Endothelial cell of umbilical vein (primary cell): ENCODE results near the gene SUPV3L1.

Experiments used
- EZH2 ChIP-seq: IDR thresholded peaks from 2 replicates; pipeline ENCODE4 v1.6.1; 2012; ENCODE audit warnings: borderline replicate concordance, low read depth, mild to moderate bottlenecking, moderate library complexity, low read length, inconsistent platforms; ENCODE audit not compliant: severe bottlenecking
- POLR2A ChIP-seq: IDR thresholded peaks from 2 replicates; pipeline ENCODE4 v1.6.1; 2012; ENCODE audit warnings: low read depth, mild to moderate bottlenecking, control low read depth, low read length
- POLR2AphosphoS5 ChIP-seq: IDR thresholded peaks from 2 replicates; pipeline ENCODE4 v1.6.1; 2012; ENCODE audit warnings: low read depth, mild to moderate bottlenecking, control low read depth, low read length, moderate library complexity; ENCODE audit not compliant: insufficient read depth
- TF ChIP-seq, protein P1 (sequence below), 2 donors: IDR thresholded peaks; 1 replicate in 1 of 2; 2 replicates in 1 of 2; pipeline ENCODE4 v1.5.1; 2011; ENCODE audit warnings: low read length in 2 of 2, mild to moderate bottlenecking in 2 of 2, moderate library complexity in 2 of 2, control low read depth in 1 of 2, inconsistent platforms in 1 of 2, low read depth in 1 of 2; ENCODE audit not compliant: insufficient read depth in 1 of 2; ENCODE audit errors: extremely low read depth in 1 of 2

DNA sequence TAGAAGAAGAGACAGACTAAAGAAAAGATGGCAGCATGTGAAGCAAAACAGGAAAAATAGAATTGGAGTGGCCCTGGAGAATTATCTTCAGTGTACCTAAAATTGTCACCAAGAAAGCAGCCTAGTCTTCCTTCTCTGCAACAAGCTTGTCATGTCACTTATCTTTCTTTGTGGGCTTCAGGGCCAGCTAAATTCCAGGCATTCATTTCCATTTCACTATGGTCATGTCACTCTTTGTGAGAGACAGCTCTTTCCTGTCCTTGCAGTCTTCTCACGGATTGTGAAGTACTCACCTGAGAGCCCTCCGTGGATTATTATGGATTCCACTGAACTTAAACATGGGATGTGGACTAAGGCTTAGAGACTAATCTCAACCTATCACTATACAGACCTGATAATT lies 31.1 kb downstream of the SUPV3L1 start:
- TF ChIP-seq POLR2AphosphoS5 (no peak), POLR2A (no peak), EZH2 (no peak)
- TF ChIP-seq, protein P1, sequence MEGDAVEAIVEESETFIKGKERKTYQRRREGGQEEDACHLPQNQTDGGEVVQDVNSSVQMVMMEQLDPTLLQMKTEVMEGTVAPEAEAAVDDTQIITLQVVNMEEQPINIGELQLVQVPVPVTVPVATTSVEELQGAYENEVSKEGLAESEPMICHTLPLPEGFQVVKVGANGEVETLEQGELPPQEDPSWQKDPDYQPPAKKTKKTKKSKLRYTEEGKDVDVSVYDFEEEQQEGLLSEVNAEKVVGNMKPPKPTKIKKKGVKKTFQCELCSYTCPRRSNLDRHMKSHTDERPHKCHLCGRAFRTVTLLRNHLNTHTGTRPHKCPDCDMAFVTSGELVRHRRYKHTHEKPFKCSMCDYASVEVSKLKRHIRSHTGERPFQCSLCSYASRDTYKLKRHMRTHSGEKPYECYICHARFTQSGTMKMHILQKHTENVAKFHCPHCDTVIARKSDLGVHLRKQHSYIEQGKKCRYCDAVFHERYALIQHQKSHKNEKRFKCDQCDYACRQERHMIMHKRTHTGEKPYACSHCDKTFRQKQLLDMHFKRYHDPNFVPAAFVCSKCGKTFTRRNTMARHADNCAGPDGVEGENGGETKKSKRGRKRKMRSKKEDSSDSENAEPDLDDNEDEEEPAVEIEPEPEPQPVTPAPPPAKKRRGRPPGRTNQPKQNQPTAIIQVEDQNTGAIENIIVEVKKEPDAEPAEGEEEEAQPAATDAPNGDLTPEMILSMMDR (IDR thresholded peaks at IDR 0.05; ENCODE audit: extremely low read depth in 1 of 2, insufficient read depth in 1 of 2, low read depth in 1 of 2, low read length in 2 of 2): no peak
